Kidney (tissue), 14 donors: ENCODE data around the gene HDAC1. TPM values are rescaled to one million over a fixed set of nuclear protein-coding genes. Genes with fewer than 3 reads are reported as not detected.

Experiments
- DNase-seq, 5 donors: peaks; one replicate each; pipeline ENCODE4 v3.0.0-alpha.2; 2013 to 2020
- FAIRE-seq: peaks from 2 replicates; lab custom pipeline; 2012; peaks lifted over from hg19 to GRCh38; lab: Jason Lieb, UNC
- H3K27ac ChIP-seq, 2 donors: one replicate each; pipeline ENCODE4 v1.7.0; 2013; ENCODE audit warnings: low read depth in 2 of 2, low read length in 2 of 2, inconsistent platforms in 1 of 2
- H3K27me3 ChIP-seq: one replicate; pipeline ENCODE4 v1.7.1; 2013; ENCODE audit warnings: low read length, inconsistent platforms; ENCODE audit not compliant: control insufficient read depth, insufficient read depth
- H3K36me3 ChIP-seq, 3 donors: one replicate each; pipeline versions ENCODE4 v1.7.0 to v1.7.1; 2013; ENCODE audit warnings: low read length in 3 of 3, control low read depth in 1 of 3, inconsistent platforms in 1 of 3; ENCODE audit not compliant: insufficient read depth in 3 of 3, control insufficient read depth in 2 of 3
- H3K4me1 ChIP-seq, 3 donors: one replicate each; pipeline versions ENCODE4 v1.7.0 to v1.7.1; 2013; ENCODE audit warnings: low read length in 3 of 3, inconsistent platforms in 1 of 3, low read depth in 1 of 3; ENCODE audit not compliant: control insufficient read depth in 2 of 3, insufficient read depth in 2 of 3
- H3K4me3 ChIP-seq, 3 donors: one replicate each; pipeline versions ENCODE4 v1.7.0 to v1.8.1; 2013; ENCODE audit warnings: low read length in 3 of 3, control low read depth in 1 of 3, inconsistent platforms in 1 of 3
- H3K9ac ChIP-seq, 3 donors: one replicate each; pipeline versions ENCODE4 v1.7.0 to v1.7.1; 2013; ENCODE audit warnings: low read length in 3 of 3, control low read depth in 1 of 3, inconsistent platforms in 1 of 3
- H3K9me3 ChIP-seq, 3 donors: one replicate each; pipeline versions ENCODE4 v1.7.0 to v1.7.1; 2013; ENCODE audit warnings: low read length in 3 of 3, control low read depth in 1 of 3, inconsistent platforms in 1 of 3; ENCODE audit not compliant: control insufficient read depth in 2 of 3, insufficient read depth in 1 of 3
- CTCF ChIP-seq: IDR thresholded peaks from 3 replicates; pipeline ENCODE4 v1.5.1; 2012; ENCODE audit warnings: mild to moderate bottlenecking, moderate library complexity, borderline replicate concordance; ENCODE audit not compliant: insufficient read depth; ENCODE audit errors: extremely low read depth
- intact Hi-C: fragments of 100-400 bp; cut with DNase I; formaldehyde crosslinking; loops from one replicate; pipeline ENCODE4 v1.11.1; 2022
- polyA plus RNA-seq: library from polyadenylated mRNA; stranded (reverse); fragments of 350-450 nt; fragmentation: Illumina TruSeq; extraction: RNeasy Lipid Tissue Mini Kit (QIAGEN cat#74804); gene quantifications from one replicate; pipeline ENCODE4 v1.2.3, GENCODE V29; 2014; ENCODE audit warnings: low read depth, low replicate concordance; ENCODE audit not compliant: insufficient read depth
- total RNA-seq: library from RNA; stranded (reverse); fragmentation: NEBNext Ultra II Directional; extraction: Animal tissue kit (Norgen Biotek cat#: 25700); gene quantifications from one replicate; pipeline ENCODE4 v1.2.1, GENCODE V29; 2021
- donor health status: control.
- donor health status: control.
- donor health status: control.
- donor health status: control.
- donor health status: control.
- donor health status: DM: yes; HTN: yes; CAD: no.
- donor health status: Normal renal cell carcinoma (clear cell type).

Gene HDAC1
- total and polyA plus RNA-seq, 2 donors from 2014 or later, result 68.8 to 89.7 TPM

GRCh38 chr1:32341971-32342370 lies 50.1 kb downstream of the HDAC1 start:
- DNase-seq (no peak), FAIRE-seq (no peak)
- Histone ChIP-seq H3K27me3 (no peaks in the 10 kb centered on the region), H3K9ac (no peak overlapping the region), H3K27ac (no peak overlapping the region), H3K4me3 (no peak overlapping the region), H3K9me3 (no peaks in the 10 kb centered on the region), H3K36me3 (no peaks in the 10 kb centered on the region), H3K4me1 (peaks cover 0 to 6% (median 0%) of the 10 kb centered on the region in 3 donors)
- TF ChIP-seq CTCF, result no peak
- intact Hi-C loops, result no loop called here

GRCh38 chr1:32342704-32343103 lies 50.8 kb downstream of the HDAC1 start:
- Histone ChIP-seq H3K27me3 (no peaks in the 10 kb centered on the region), H3K27ac (no peak overlapping the region), H3K9ac (no peak overlapping the region), H3K36me3 (no peaks in the 10 kb centered on the region), H3K4me3 (no peak overlapping the region), H3K9me3 (no peaks in the 10 kb centered on the region), H3K4me1 (peaks cover 0 to 6% (median 0%) of the 10 kb centered on the region in 3 donors)
- DNase-seq (peak in 1 of 5 donors; percentile 17), FAIRE-seq (no peak)
- no peak for TF ChIP-seq CTCF
- intact Hi-C loops, result no loop called here

GRCh38 chr1:32345289-32345827 lies 53.5 kb downstream of the HDAC1 start:
- DNase-seq, result peak in 3 of 5 donors; percentile 39 to 73 (median 40)
- TF ChIP-seq CTCF, result no peak
- Histone ChIP-seq H3K9ac (peak overlapping the region in 1 of 3 donors; percentile 31), H3K4me1 (peaks cover 0 to 18% (median 0%) of the 10 kb centered on the region in 3 donors), H3K9me3 (no peaks in the 10 kb centered on the region), H3K36me3 (no peaks in the 10 kb centered on the region), H3K4me3 (no peak overlapping the region), H3K27ac (no peak overlapping the region), H3K27me3 (no peaks in the 10 kb centered on the region)
- no peak for FAIRE-seq
- intact Hi-C loops, result no loop called here
